HG03442 (cell line): Measurements from ENCODE around the gene USB1.
A peak's percentile ranks its signal among the peaks of the same experiment; 100 is the strongest.
"Not testable (repeated sequence)": the region's sequence is repeated elsewhere in the genome, so short reads cannot be mapped to it uniquely, and the experiment has no call there.

Experiments
- ATAC-seq: cut with Tn5 transposase; IDR thresholded peaks from one replicate; pipeline ENCODE4 v1.9.1; 2021; ENCODE audit warnings: mild to moderate bottlenecking, moderate library complexity; ENCODE audit not compliant: unreplicated experiment

USB1 gene

DNA sequence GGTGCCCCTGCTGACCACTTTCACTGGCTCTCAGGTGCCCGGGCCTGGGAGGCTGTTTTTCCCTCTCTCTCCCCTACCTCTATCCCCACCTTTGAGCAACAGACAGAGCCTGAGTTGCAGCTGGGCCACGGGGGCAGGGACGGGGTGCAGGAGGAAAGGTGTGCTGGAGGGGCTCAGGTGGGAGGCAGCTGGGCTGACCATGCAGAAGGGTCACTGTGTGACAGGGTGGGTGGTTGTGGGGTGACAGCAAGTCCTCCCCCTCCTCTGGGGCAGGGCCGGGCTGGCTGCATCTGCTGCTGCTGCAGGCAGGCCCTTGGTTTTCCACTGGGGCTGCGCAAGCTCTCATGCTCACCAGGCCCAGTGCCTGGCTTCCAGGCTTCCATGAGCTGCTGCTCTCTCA, 7.3 kb upstream of the USB1 start:
- no peak for ATAC-seq

DNA sequence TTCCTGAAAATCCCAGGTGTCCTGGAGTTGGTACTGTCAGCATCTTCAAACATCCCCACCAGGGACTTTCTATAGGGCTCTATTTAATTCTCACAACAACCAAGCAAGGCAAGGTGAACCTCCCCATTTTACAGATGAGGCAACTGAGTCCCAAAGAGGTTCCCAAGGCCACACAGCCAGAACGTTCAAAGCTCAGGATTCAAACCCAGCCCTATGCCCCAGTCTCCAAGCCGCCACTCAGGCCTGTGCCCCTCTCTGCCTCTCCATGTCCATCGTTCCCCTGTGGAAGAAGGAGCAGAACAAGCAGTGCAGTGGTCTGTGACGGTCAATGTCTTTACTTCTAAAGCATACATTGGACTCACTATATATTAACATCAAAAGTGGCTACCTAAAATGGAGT, 6.8 kb upstream of the USB1 start:
- no peak for ATAC-seq

DNA sequence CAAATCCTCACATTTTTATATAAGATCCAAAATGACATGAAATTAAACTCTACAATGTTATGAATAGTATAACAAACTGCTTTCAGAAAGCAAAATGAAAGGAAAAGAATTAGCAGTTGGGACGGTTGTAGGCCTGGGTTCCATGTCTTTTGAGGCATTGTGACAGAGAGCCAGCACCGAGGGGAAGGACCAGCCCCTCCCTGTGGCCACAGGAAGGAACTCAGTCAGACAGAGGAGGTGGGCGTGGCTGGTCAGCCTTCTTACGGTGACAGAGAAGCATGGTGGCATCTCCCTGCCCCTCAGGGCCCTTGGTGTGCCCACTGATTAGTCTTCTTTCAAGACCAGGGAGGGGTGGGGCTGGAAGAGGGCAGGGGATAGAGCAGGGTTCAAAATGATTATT, 6.4 kb upstream of the USB1 start:
- ATAC-seq: peak; percentile 50

DNA sequence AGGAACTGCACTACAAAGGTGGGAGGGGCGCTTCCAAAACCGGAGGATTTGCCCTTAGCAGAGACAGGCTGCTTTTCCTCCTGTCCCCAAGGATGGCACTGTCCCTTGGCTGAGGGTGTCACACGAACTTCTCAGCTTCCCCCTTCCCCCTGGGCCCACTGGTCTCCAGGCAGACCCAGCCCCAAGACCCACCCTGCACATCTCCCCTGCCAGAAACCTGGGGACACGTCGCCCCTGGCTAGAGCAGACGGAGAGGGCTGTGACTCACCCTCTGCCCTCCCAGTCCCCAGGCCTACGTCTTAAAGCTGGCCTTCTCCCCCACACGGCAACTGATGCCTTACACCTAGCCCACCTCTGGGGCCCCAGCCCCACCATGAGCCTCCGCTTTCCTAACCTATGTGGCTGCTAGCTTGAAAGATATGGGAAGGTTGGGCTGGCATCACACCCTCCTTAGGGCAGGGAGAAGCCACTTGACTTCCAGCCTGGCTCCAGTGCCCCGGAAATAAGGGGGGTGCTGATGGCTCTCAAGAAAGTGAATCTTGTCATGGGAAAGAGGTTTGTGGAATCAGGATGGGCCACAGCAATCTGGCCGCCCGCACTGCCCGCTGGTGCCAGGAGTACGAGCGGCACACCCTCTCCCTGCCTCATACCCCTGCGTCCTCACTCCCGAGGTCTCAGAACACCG, 5.3 kb upstream of the USB1 start:
- ATAC-seq: no peak

DNA sequence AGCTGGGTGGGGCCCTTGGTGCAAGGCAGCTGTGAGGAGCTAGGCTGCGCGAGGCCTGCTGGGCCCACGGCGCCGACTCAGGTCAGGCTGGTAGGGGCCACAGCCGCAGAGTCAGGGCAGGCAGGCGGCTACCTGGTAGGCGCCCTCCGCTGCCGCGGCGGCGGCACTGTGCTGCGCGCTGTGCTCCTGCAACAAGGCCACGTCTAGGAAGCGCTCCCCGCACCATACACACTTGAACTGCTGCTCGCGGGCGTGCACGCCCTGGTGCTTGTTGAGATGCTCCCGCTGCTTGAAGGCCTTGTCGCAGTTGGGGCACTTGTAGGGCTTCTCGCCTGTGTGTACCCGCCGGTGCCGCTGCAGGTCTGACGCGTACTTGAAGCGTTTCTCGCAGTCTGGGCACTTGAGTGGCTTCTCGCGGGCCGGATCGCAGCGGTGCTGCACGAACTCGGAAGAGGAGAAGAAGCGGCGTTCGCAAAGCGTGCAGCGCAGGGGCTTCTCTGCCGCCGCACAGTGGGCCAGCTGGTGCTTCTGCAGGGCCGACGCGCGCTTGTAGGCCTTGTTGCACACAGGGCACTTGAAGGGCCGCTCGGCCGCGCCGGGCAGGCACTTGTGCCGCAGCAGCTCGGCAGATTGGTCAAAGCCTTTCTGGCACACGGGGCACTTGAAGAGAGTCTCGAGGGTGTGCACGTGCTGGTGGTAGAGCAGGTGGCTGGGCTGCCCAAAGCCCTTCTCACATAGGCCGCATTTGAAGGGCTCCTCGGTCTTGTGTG, 4.6 kb upstream of the USB1 start:
- ATAC-seq: no peak

DNA sequence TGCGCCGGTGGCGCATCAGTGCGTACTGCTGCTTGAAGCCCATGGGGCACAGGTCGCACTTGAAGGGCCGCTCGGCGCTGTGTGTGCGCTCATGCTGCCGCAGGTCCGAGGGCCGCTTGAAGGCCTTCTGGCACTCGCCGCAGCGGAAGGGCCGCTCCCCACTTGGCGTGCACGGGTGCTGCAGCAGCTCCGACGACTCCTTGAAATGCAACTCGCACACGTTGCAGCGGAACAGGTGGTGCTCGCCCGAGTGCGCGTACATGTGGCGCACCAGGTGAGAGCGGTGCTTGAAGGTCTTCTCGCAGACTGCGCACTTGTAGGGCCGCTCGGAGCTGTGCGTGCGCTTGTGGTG, 4.1 kb upstream of the USB1 start:
- no peak for ATAC-seq

DNA sequence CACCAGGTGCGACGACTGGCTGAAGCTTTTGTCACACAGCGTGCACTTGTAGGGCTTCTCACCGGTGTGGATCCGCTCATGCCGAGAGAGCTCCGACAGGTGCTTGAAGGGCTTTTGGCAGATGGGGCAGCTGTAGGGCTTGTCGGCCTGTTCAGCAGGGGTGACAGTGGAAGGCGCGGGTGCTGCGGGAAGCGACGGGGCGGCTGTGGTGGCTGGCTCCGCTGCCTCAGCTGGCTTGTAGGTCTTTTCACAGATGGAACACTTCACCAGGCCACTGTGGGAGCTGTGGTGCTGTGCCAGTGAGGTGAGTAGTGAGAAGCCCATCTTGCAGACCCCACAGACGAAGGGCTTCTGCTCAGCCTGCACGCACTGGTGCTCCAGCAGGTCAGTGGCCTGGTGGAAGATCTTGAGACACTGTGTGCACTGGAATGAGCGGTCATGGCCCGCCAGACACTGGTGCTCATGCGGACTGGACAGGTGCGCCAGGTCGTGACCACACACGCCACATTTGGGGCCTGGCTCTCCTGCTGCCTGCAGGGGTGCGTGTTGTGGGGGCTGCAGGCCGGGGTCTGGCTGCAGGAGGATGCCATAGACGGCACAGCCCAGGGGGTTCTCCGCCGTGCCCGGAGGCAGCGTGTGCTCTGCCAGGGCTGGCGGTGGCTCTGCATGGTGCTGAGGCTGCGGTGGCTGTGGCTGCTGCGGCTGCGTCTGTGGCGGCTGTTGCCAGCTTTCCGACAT, 3.5 kb upstream of the USB1 start:
- no peak for ATAC-seq

DNA sequence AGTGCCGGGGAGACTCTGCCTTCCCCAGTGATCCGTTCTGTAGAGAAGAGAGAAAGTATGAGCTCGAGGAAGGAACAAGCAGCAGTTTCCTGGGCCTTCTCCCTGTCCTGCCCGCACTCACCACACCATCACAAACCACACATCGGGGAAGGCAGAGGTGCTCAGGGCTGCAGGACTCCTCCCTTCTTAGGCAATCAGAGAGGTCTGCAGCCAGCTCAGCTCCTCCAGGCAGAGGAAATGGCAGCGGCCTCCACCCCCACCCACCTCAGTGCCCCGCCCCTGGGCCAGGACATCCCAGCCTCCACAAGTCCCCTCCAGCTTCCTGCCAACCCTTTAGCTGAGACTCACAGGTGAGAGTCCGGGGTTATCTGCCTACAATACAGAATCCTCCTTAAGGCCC, 2.7 kb upstream of the USB1 start:
- no peak for ATAC-seq

DNA sequence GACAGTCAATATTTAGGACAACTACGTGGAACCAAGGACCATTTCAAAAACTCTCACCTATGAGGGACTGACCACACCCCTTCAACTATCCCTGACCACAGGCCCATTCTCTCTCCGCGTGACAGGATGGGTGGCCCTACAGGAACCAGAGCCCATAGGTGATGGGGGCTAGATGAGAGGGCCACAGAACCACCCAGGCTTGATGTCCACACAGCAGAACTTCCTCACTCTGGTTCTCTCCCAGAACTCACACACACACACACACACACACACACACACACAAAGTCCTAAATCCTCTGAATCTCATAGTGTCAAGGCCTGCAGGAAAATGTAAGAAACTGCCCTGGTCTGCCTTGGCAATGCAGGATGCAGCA, 2.2 kb upstream of the USB1 start:
- ATAC-seq: no peak

DNA sequence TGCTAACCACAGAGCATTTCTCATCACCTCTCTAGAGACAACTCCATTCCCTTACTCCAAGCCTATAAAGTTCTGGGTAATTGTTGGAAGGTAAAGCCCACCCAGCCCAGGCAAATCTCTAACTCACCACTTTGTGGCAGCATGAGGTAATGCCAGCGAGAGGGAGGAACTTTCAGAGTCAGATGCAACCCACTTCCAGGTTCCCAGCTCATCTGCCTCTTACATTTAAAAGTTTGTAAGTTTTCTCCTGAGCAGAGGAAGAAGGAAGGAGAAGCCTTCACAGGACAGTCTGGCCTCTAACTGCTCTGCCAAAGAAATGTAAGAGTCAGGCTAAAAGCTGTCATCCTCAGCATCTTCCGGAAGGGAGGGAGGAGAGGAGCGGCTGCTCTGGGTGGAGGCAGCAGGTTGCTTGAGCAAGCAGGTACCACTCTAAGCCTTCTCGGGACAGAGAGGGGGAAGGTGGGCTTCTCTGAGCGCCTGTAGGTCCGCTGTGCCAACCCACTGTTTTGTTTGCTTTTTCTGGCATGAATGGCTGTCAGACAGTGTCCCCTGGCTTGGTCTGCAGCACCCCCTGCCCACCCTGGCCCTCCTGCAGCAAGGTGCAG, 1.7 kb upstream of the USB1 start:
- no peak for ATAC-seq

DNA sequence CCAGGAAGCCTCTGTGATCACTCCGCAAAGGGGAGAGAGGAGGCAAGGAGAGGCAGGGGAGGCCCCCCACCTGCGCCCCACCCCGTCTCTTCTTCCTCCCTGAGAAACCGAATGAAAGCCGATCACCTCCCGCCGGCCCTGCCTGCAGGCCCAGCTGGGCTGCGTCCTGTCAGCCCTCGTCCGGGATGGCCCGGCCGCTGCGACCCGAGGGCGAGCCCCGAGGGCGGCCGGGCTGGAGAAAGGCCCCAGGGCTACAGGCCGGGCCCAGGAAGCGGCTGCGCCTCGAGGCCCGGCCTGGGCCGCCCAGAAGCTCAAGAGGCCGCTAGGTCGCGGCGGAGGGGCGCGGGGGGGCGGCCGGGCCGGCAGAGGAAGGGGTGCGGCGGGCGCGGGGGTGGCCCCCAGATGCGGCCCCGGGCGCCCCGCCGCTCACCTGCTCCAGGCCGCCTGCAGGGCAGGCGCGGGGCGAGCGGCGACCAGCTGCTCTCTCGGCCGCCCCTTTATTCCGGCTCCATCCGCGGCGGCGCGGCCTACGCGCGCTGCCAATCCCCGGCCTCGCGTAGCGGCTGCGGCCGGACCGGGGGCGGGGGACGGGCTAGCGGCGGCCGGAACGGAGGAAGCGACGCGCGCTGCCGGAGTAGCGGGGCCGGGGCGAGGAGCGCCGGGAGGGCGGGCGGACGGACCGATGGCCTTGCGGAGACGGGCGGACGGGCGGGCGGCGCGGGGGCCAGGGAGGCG, 1.1 kb upstream of the USB1 start, which contains the start of gene ZNF319:
TSS of gene ZNF319 (minus strand) at position 702 of the 735 bp plus-strand sequence. CDS start 2,407 bp downstream, outside the sequence.
- peak; percentile 20 for ATAC-seq

DNA sequence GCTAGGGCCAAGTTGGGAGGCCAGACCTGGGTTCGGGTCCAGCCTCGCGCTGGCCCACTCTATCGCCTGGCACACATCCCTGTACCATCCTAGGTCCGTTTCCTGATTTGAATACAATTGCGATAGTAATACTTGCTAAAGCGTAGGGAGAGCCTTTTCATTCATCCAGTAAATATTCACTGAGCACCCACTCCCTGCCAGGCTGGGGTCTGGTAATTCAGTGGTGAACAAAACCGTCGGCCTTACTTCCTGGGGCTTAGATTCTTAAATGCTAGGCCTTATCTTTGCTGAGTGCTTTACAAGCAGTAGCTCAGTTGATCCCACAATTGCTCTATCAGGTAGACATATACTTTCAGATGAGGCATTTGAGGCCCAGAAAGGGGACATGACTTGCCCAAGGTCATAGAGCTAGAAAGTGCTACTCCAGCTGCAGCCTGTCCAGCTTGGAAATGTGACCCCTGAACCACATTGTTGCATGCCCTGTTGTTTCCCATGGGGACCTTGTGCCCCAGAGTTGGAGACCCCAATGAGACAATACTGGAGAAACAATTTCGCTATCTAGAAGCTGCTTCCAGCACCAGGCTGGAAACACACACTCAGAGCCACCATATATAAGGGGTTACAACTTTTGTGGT, 691 bp downstream of the USB1 start:
- ATAC-seq: no peak

DNA sequence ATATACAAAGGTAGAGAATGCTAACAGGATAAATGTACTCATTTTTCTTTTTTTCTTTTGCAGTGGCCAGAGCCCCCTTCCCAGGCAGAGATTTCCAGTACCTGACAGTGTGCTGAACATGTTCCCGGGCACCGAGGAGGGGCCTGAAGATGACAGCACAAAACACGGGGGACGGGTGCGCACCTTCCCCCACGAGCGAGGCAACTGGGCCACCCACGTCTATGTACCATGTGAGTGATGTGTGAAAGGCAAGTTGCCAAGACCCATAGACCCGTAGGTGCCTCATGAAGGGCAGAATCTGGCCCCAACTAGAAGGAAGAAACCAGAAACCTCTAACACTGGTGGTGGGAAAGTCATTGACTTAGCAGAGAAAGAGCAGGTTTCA, 1.2 kb downstream of the USB1 start:
- no peak for ATAC-seq

DNA sequence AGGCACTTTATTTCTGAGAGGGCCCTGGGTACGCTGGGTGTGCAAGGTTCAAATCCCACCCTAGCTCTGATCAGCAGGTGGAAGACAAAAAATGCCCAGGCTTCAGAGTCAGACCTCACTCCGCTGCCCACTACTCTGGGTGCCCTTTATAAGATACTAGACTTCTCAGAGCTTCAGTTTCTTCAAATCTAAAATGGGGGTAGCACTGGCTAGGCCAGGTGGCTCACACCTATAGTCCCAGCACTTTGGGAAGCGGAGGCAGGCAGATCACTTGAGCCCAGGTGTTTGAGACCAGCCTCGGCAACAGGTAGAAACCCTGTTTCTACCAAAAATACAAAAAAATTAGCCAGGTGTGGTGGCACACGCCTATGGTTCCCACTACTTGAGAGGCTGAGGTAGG, 1.7 kb downstream of the USB1 start:
- ATAC-seq: no peak

DNA sequence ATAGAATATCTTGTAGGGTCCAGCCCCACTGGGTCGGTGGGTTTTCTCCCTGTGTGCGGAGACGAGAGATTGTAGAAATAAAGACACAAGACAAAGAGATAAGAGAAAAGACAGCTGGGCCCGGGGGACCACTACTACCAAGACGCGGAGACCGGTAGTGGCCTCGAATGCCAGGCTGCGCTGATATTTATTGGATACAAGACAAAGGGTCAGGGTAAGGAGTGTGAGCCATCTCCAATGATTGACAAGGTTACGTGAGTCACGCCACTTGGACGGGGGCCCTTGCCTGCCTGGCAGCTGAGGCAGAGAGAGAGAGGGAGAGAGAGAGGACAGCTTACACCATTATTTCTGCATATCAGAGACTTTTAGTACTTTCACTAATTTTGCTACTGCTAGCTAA, 3.5 kb downstream of the USB1 start:
- ATAC-seq: not testable (repeated sequence)

DNA sequence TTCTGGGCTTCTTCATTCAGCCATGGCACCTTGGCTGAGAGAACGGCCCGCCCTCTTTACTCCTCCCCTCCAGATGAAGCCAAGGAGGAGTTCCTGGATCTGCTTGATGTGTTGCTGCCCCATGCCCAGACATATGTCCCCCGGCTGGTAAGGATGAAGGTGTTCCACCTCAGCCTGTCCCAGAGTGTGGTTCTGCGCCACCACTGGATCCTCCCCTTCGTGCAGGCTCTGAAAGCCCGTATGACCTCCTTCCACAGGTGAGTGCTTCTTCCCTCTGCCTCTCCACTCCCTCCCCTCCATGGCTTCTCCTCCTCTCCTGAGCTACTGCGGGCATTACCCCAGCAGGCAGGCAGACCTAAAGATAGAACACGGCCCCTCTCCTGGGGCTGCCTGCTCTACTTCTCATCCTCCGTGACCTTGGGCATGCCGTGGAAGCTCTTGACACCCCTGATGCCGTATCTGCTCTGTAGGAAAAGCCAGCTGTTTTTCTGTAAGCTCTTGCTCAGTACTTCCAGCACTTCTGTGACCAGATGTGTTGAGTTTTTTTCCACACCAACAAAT, 8.7 kb downstream of the USB1 start:
- no peak for ATAC-seq

DNA sequence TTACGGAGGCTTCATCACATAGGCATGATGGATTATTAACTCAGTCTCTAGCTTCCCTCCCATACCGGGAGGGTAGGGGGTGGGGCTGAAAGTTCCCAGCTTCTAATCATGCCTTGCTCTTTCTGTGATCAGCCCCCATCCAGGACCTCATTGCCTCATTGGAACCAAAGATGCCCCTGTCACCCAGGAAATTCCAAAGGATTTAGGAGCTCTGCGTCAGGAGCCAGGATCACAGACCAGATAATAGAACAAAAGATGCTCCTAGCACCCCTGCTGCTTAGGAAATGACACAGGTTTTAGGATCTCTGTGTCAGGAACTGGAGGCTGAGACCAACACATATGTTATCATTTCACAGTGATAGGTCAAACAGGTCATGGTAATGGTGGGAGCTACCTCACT, 9.7 kb downstream of the USB1 start:
- ATAC-seq: no peak

DNA sequence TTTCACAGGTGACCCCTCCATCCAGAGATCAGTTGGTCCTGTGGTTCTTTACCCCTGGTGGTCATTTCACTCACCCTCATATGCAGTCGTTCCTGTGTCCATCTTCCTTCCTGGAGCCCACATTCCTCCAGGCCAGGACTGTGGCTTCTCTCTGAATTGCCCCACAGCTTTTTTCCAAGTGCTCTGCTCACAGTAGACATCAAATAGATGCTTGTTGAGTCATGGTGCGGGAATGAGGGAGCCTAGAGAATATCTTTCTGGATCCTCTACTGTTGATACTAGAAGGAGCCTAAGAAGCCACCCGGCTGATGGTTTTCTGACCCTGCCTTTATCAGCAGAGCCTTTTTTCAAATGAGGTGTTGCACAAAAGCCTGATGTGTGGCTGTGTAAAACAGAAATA, 10.4 kb downstream of the USB1 start:
- ATAC-seq: no peak

DNA sequence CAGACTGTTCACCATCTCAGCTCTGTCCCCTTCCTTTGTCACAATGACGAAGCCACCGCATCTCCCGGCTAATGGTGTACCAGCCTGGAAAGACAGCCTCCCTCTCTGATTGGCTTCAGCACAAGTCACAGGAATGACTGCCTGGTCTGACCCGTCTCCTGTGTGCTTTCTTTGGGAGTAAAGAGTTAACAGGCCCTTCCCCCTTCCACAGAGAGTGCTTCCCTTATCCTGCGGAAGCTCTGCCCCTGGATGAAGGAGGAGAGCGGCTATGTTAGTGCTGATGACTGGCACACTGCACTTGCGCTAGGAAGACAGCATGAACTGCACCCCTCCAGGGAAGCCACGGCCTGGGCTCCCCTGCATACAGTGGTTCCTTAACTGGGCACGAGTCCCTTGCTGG, 11.3 kb downstream of the USB1 start:
- ATAC-seq: no peak
